CD8-positive, alpha-beta memory T cell (primary cell): ENCODE measurements around the gene AMPD3. TPM values are rescaled to one million over a fixed set of nuclear protein-coding genes. Genes with fewer than 3 reads are reported as not detected.

Experiments
- CTCF ChIA-PET: fragments of 350-600 bp; sonication (Branson Sonifier 250); formaldehyde crosslinking; loops from one replicate; lab custom pipeline; 2021; ENCODE audit warnings: antibody characterized with exemption; lab: Charles Lee
- POLR2A ChIA-PET: fragments of 350-600 bp; sonication (Branson Sonifier 250); formaldehyde crosslinking; loops from one replicate; lab custom pipeline; 2021; ENCODE audit warnings: antibody characterized with exemption; lab: Charles Lee
- DNase-seq, 5 donors: peaks; one replicate each; pipeline versions ENCODE4 v3.0.0 to v3.0.0-alpha.2; 2020 to 2022; ENCODE audit warnings: mixed read lengths in 1 of 5
- H3K27ac ChIP-seq: one replicate; pipeline ENCODE4 v1.7.0; 2013; ENCODE audit warnings: low read depth, mild to moderate bottlenecking, low read length, moderate library complexity
- H3K27me3 ChIP-seq: 2 replicates; pipeline ENCODE4 v1.7.0; 2013; ENCODE audit warnings: low read length, mild to moderate bottlenecking; ENCODE audit not compliant: insufficient read depth, poor library complexity, severe bottlenecking
- H3K36me3 ChIP-seq: 2 replicates; pipeline ENCODE4 v1.7.0; 2013; ENCODE audit warnings: mild to moderate bottlenecking, low read length, moderate library complexity; ENCODE audit not compliant: insufficient read depth
- H3K4me1 ChIP-seq: 2 replicates; pipeline ENCODE4 v1.7.0; 2013; ENCODE audit warnings: mild to moderate bottlenecking, low read length, moderate library complexity; ENCODE audit not compliant: insufficient read depth
- H3K4me3 ChIP-seq: 2 replicates; pipeline ENCODE4 v1.7.0; 2013; ENCODE audit warnings: mild to moderate bottlenecking, low read length
- H3K9me3 ChIP-seq: 2 replicates; pipeline ENCODE4 v1.7.0; 2013; ENCODE audit warnings: mild to moderate bottlenecking, low read length
- H3K27ac Mint-ChIP-seq, 8 donors: one replicate each; pipeline ENCODE4 v1.8.0; 2020 to 2021; ENCODE audit warnings: mixed read lengths in 8 of 8, mild to moderate bottlenecking in 6 of 8, inconsistent platforms in 3 of 8, moderate library complexity in 3 of 8
- H3K27me3 Mint-ChIP-seq, 2 donors: one replicate each; pipeline ENCODE4 v1.8.0; 2020 to 2021; ENCODE audit warnings: mixed read lengths in 2 of 2, mild to moderate bottlenecking in 1 of 2, moderate library complexity in 1 of 2
- H3K36me3 Mint-ChIP-seq, 3 donors: one replicate each; pipeline ENCODE4 v1.8.0; 2020 to 2021; ENCODE audit warnings: mixed read lengths in 3 of 3, inconsistent platforms in 1 of 3, mild to moderate bottlenecking in 1 of 3
- H3K4me1 Mint-ChIP-seq, 3 donors: one replicate each; pipeline ENCODE4 v1.8.0; 2020 to 2021; ENCODE audit warnings: mixed read lengths in 3 of 3, inconsistent platforms in 1 of 3, mild to moderate bottlenecking in 1 of 3
- H3K4me3 Mint-ChIP-seq, 7 donors: one replicate each; pipeline ENCODE4 v1.8.0; 2020 to 2021; ENCODE audit warnings: mixed read lengths in 7 of 7, mild to moderate bottlenecking in 6 of 7, moderate library complexity in 4 of 7, inconsistent platforms in 2 of 7
- H3K9me3 Mint-ChIP-seq, 5 donors: one replicate each; pipeline ENCODE4 v1.8.0; 2020 to 2022; ENCODE audit warnings: mixed read lengths in 5 of 5, mild to moderate bottlenecking in 3 of 5, moderate library complexity in 2 of 5, inconsistent platforms in 1 of 5
- polyA plus RNA-seq: library from polyadenylated mRNA; unstranded; fragments of 300-500 nt; fragmentation: Illumina TruSeq; gene quantifications from one replicate; pipeline ENCODE4 v1.2.3, GENCODE V29; 2021
- total RNA-seq, 2 experiments: library from RNA; stranded (reverse); gene quantifications; one replicate each; pipeline ENCODE4 v1.2.3, GENCODE V29; 2021

AMPD3 gene
- total RNA-seq (10 to 100 TPM; 10.8 to 12.2 TPM), polyA plus RNA-seq (12.0 TPM)

DNA sequence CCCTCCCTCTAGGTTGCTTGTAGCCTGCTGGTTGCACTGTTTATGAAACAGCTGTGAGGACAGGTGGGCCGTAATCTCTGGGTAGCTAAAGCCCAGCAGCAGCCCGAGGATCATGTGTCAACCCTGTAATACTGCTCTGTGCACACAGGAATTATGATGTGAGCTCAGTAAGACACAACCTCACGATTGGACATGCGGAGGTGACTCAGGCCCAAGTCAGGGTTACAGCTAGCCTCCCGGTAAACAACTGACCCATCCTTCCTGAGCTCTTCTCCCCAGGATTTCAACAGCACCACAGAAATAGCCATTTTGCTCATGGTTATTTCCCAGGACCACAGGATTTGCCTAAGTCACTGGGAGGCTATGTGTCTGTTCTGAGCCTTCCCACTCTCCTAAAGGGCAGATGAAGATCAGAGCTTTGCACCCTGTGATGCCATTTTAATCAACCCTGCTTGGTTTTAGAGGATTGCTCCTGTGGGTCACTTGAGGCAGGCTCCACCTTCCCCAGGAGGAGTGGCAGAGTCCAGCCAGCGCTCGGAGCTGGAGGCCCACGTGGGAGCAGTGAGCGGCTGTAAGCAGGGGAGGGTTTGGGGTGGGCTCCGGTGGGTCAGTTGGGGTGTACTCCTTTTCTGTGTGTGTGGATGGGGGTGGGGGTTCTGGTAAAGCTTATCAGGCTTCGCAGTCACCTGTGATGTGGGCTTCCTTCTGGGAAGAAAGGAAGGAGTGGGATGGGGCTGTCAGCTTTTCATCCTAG, at the start of gene AMPD3:
Gene AMPD3 (plus strand): TSS at position 387 of the 754 bp plus-strand sequence. CDS start 6,256 bp downstream, outside the sequence.
- H3K36me3 Mint-ChIP-seq = peaks cover 0 to 2% (median 0%) of the 10 kb centered on the region in 3 donors
- H3K9me3 Mint-ChIP-seq = no peaks in the 10 kb centered on the region
- H3K4me3 Mint-ChIP-seq = peak within 1 kb of the TSS; percentile 87 to 97 (median 93)
- Histone ChIP-seq H3K4me1 (peaks cover 68% of the 10 kb centered on the region), H3K27ac (peak within 1 kb of the TSS; percentile 70), H3K36me3 (no peaks in the 10 kb centered on the region), H3K4me3 (peak within 1 kb of the TSS; percentile 71), H3K9me3 (no peaks in the 10 kb centered on the region), H3K27me3 (no peaks in the 10 kb centered on the region)
- CTCF ChIA-PET = interaction anchor here (1.2 to 2.6 kb wide), 8 partner anchors 11 to 86 kb away, joined by 3 to 19 read pairs (median 6); partner anchors contain the start of gene RNF141
- peak within 1 kb of the TSS; percentile 94 to 99 (median 97) for H3K27ac Mint-ChIP-seq
- POLR2A ChIA-PET = interaction anchor here (0.6 to 1.5 kb wide), 3 partner anchors 85 to 351 kb away, joined by 3 to 4 read pairs (median 3); no protein-coding TSS in a partner anchor
- H3K27me3 Mint-ChIP-seq = peaks cover 0 to under 1% of the 10 kb centered on the region in 2 donors
- DNase-seq = no peak
- peaks cover 70 to 84% (median 83%) of the 10 kb centered on the region in 3 donors for H3K4me1 Mint-ChIP-seq

DNA sequence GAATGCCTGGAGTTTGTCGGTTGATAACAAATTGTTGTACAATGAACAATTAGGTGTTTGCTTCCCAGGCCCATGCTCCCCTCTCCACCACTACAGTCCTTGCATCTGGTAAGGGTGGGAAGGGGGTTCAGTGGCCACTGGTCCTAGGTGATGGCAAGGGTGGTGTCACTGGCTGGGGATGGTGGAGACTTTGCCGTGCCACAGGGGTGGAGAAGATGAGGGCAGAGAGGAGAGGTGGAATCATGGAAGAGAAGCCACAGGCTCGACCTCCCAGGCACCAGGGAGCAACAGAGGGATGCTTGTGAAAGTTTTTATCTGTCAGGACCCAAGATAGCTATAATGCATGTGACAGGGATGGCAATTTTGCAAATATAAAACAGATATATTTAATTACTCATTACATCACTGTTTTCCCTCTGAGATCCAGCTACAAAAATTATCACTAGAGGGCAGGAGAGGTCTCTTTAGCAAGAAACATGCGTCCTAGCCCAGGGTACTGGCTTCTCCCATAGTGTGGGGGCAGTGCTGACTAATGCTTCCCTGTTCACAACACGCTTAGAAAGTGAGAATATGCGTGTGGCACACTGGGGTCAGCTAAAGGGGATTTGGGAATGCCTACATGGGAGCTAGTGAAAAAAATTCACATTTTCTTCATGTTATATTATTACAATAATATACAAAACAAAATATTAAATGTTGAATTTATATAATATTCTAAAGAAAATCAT, 49.0 kb upstream of the AMPD3 start:
- no peaks in the 10 kb centered on the region for H3K36me3 ChIP-seq
- POLR2A ChIA-PET = no interaction called here
- H3K4me3 ChIP-seq = no peak overlapping the region
- H3K9me3 ChIP-seq = no peaks in the 10 kb centered on the region
- Mint-ChIP-seq H3K27ac (peak overlapping the region in 2 of 8 donors; percentile 70 to 84), H3K27me3 (no peaks in the 10 kb centered on the region), H3K4me3 (no peak overlapping the region), H3K36me3 (no peaks in the 10 kb centered on the region), H3K9me3 (no peaks in the 10 kb centered on the region), H3K4me1 (peaks cover 10 to 17% (median 14%) of the 10 kb centered on the region in 3 donors)
- DNase-seq = peak in 4 of 5 donors; percentile 6 to 58 (median 42)
- CTCF ChIA-PET = interaction anchor here (0.6 to 6.9 kb wide), 20 partner anchors 9 to 333 kb away, joined by 3 to 67 read pairs (median 4); partner anchors contain the start of genes AMPD3 and RNF141
- H3K4me1 ChIP-seq = peaks cover 10% of the 10 kb centered on the region
- no peak overlapping the region for H3K27ac ChIP-seq
- no peaks in the 10 kb centered on the region for H3K27me3 ChIP-seq

DNA sequence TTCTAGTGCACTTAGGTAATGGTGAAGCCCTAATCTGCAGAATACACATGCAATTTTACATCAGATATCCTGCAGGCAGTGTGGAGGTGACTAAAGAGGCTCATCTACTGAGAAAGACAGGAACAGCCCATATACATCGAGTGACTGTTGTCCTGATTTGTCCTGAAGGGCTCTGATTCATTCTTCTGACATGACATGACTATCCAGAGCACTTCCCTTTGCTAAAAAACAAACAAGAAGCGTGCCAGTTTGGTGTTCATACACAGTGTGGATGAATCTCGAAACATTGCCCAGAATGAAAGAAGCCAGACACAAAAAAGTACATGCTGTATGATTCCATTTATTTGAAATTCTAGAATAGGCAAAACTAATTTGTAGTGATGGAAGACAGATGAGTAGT, 48.0 kb upstream of the AMPD3 start:
- H3K4me1 ChIP-seq = peaks cover 10% of the 10 kb centered on the region
- H3K27ac Mint-ChIP-seq = no peak overlapping the region
- no peaks in the 10 kb centered on the region for H3K36me3 ChIP-seq
- no peak for DNase-seq
- H3K9me3 ChIP-seq = no peaks in the 10 kb centered on the region
- CTCF ChIA-PET = interaction anchor here (0.7 to 6.9 kb wide), 7 partner anchors 9 to 330 kb away, joined by 4 to 67 read pairs (median 5); no protein-coding TSS in a partner anchor
- H3K27ac ChIP-seq = no peak overlapping the region
- no peak overlapping the region for H3K4me3 Mint-ChIP-seq
- no peaks in the 10 kb centered on the region for H3K36me3 Mint-ChIP-seq
- POLR2A ChIA-PET = no interaction called here
- H3K4me3 ChIP-seq = no peak overlapping the region
- no peaks in the 10 kb centered on the region for H3K9me3 Mint-ChIP-seq
- H3K27me3 ChIP-seq = no peaks in the 10 kb centered on the region
- peaks cover 0 to 1% of the 10 kb centered on the region in 2 donors for H3K27me3 Mint-ChIP-seq
- H3K4me1 Mint-ChIP-seq = peaks cover 10 to 17% (median 14%) of the 10 kb centered on the region in 3 donors

DNA sequence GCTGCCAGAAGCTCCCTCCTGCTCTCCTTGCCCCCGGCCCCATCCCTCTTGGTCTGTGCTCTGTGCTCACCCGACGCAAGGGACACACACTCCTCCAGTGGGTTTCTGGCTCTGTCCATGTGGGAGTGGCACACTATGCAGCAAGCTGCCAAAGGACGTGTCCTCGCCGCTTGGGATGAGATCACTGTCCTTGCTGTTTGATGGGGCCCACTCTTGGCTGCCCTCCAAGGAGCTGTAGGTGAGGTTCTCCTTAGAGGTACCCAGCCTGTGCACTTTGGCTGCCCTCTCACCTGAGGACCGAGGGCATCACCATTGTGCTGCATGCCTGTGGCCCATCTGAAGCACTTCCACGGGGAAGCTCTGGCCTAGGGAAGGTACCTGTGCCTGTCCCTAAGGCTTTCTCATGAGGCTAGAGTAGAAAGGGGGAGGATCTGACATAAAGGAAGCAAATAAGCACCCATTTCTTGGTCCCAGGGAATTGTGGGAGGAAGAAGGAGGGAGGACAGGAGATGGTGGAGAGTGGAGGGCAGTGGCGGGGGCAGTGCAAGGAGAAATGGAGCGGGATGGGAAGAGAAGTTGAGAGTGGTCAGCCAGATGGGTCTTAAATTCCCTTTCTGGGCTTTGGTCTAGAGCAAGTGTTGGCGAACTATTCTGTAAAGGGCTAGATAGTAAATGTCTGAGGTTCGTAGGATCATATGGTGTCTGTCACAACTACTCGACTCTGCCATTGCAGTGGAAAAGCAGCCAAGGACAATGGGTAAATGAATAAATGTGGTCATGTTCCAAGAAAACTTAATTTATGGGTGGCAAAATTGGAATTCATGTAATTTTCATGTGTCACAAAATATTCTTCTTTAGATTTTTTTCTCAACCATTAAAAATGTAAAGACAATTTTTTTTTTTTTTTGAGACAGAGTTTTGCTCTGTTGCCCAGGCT, 47.0 kb upstream of the AMPD3 start:
- ChIA-PET CTCF (interaction anchor here (1.1 kb wide), 1 partner anchor 8 kb away, joined by 3 read pairs; no protein-coding TSS in a partner anchor), POLR2A (no interaction called here)
- Mint-ChIP-seq H3K27ac (peak overlapping the region in 1 of 8 donors; percentile 54), H3K27me3 (peaks cover 0 to 1% of the 10 kb centered on the region in 2 donors), H3K36me3 (no peaks in the 10 kb centered on the region), H3K4me1 (peaks cover 10 to 17% (median 14%) of the 10 kb centered on the region in 3 donors), H3K4me3 (no peak overlapping the region), H3K9me3 (no peaks in the 10 kb centered on the region)
- Histone ChIP-seq H3K9me3 (no peaks in the 10 kb centered on the region), H3K27ac (no peak overlapping the region), H3K4me1 (peaks cover 10% of the 10 kb centered on the region), H3K4me3 (no peak overlapping the region), H3K36me3 (no peaks in the 10 kb centered on the region), H3K27me3 (no peaks in the 10 kb centered on the region)
- no peak for DNase-seq

DNA sequence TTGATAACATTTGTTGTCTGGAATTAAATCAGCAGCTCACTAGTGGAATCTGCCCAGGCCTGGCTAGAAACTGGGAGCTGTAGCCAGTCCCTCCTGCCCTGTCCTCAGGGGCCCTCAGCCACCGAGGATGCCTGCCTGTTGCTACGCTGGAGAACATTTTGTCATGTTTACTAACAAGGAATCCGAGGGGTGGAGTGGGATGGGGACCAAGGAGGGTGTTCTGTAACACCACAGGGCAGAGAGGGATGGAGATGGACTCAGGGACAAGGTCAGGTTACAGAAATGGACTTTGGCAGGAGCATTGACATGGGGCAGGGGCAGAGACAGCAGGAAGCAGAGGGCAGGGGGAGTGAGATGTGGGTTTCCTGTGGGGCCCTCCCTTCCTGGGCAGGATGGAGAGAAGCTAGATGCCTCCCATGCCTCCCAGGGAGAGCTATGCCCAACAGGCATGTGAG, 45.8 kb upstream of the AMPD3 start:
- Mint-ChIP-seq H3K9me3 (no peaks in the 10 kb centered on the region), H3K27me3 (peaks cover 0 to 1% of the 10 kb centered on the region in 2 donors), H3K4me1 (peaks cover 20 to 25% (median 25%) of the 10 kb centered on the region in 3 donors), H3K27ac (peak overlapping the region in 3 of 8 donors; percentile 29 to 70 (median 31)), H3K36me3 (no peaks in the 10 kb centered on the region), H3K4me3 (peak overlapping the region in 2 of 7 donors; percentile 2 to 29)
- Histone ChIP-seq H3K27me3 (no peaks in the 10 kb centered on the region), H3K4me3 (no peak overlapping the region), H3K36me3 (no peaks in the 10 kb centered on the region), H3K9me3 (no peaks in the 10 kb centered on the region), H3K4me1 (peaks cover 19% of the 10 kb centered on the region), H3K27ac (no peak overlapping the region)
- POLR2A ChIA-PET = no interaction called here
- CTCF ChIA-PET = interaction anchor here (1.0 to 1.2 kb wide), 2 partner anchors 245 to 246 kb away, joined by 3 read pairs; no protein-coding TSS in a partner anchor
- no peak for DNase-seq

DNA sequence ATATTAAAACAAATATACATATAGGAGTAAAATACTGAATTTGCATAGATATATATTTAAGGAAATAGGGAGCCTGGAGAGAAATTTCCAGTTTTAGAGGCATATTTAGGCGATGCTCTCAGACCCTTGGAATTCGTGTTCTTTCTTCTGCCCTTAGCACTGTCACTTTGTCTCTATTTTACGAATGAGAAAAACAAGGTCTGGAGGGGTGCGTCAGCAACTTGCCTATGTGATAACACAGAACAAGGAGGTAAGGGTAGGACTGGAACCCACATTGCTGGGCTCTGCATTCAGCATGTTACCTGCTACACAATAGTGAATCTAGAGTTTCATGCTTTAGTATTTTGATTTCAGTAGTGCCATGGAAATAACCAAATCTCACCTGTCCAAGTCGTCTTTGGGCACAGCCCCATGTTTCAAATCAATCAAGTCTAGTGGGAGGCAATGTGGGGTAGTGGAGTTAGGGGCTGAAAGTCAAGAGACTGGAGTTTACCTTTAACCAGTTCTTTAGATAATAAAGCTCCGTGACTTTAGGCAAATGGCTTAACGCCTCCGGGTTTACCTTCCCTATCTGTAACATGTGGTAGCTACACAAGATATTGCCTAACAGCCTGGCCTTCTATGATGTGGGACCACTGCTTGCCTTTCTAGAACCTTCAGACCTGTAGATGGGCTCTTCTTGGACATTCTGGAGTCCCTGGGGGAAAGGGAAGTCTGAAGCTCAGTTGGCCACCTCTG, 44.8 kb upstream of the AMPD3 start:
- CTCF ChIA-PET = interaction anchor here (1.2 to 2.3 kb wide), 3 partner anchors 8 to 327 kb away, joined by 3 to 7 read pairs (median 4); no protein-coding TSS in a partner anchor
- no peak overlapping the region for H3K4me3 Mint-ChIP-seq
- H3K9me3 Mint-ChIP-seq = no peaks in the 10 kb centered on the region
- peak overlapping the region in 1 of 8 donors; percentile 33 for H3K27ac Mint-ChIP-seq
- no peaks in the 10 kb centered on the region for H3K27me3 ChIP-seq
- no peak for DNase-seq
- H3K4me1 ChIP-seq = peaks cover 27% of the 10 kb centered on the region
- H3K4me1 Mint-ChIP-seq = peaks cover 31 to 36% (median 35%) of the 10 kb centered on the region in 3 donors
- no peak overlapping the region for H3K4me3 ChIP-seq
- H3K36me3 Mint-ChIP-seq = no peaks in the 10 kb centered on the region
- POLR2A ChIA-PET = no interaction called here
- H3K27me3 Mint-ChIP-seq = peaks cover 0 to 1% of the 10 kb centered on the region in 2 donors
- no peak overlapping the region for H3K27ac ChIP-seq
- H3K36me3 ChIP-seq = no peaks in the 10 kb centered on the region
- no peaks in the 10 kb centered on the region for H3K9me3 ChIP-seq
